HEK293 (cell line): ENCODE measurements around the gene JPH2.

Experiments
- CTCF ChIP-seq: fragments of 450-650 bp; formaldehyde crosslinking; IDR thresholded peaks from 2 replicates; pipeline ENCODE4 v1.5.1; 2016; ENCODE audit warnings: missing biosample characterization, missing genetic modification characterization
- ZIC2 ChIP-seq: fragments of 450-650 bp; formaldehyde crosslinking; IDR thresholded peaks from 2 replicates; pipeline ENCODE4 v1.5.1; 2016; ENCODE audit warnings: missing biosample characterization, missing genetic modification characterization
- ZNF175 ChIP-seq: fragments of 450-650 bp; formaldehyde crosslinking; IDR thresholded peaks from 2 replicates; pipeline ENCODE4 v1.5.1; 2016; ENCODE audit warnings: missing biosample characterization, missing genetic modification characterization
- ZNF48 ChIP-seq: fragments of 450-650 bp; formaldehyde crosslinking; IDR thresholded peaks from 2 replicates; pipeline ENCODE4 v1.5.1; 2016; ENCODE audit warnings: missing biosample characterization, missing genetic modification characterization
- TF ChIP-seq, protein P1 (sequence below): fragments of 450-650 bp; formaldehyde crosslinking; IDR thresholded peaks from 2 replicates; pipeline ENCODE4 v1.5.1; 2017; ENCODE audit warnings: missing biosample characterization, mild to moderate bottlenecking, missing genetic modification characterization, moderate library complexity

DNA sequence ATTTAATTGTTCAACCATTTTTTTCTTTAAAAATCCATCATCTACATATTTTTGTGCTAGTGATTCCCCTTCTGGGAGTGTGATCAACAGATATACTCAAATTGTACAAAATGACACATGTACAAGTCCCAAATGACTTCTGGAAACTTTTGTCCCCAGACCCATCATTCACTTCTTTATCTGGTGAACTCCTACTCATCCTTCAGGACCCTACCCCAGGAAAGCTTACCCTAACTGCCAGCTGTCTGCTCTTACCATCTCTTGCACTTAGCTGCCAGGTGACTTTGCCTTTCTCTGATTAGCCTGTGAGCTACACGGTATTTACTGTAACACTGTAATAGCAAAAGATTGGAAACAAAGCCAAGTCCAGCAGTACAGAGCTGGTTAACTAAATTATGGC is 55.3 kb downstream of the JPH2 start:
- TF ChIP-seq ZNF175 (tag by site-specific recombination) (no peak), ZNF48 (tag by site-specific recombination) (no peak), ZIC2 (no peak), CTCF (tag by site-specific recombination) (no peak)
- TF ChIP-seq, protein P1, sequence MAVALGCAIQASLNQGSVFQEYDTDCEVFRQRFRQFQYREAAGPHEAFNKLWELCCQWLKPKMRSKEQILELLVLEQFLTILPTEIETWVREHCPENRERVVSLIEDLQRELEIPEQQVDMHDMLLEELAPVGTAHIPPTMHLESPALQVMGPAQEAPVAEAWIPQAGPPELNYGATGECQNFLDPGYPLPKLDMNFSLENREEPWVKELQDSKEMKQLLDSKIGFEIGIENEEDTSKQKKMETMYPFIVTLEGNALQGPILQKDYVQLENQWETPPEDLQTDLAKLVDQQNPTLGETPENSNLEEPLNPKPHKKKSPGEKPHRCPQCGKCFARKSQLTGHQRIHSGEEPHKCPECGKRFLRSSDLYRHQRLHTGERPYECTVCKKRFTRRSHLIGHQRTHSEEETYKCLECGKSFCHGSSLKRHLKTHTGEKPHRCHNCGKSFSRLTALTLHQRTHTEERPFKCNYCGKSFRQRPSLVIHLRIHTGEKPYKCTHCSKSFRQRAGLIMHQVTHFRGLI (tag by site-specific recombination): no peak
